Measurements from ENCODE around the gene RNF144B.

The RNF144B gene

DNA sequence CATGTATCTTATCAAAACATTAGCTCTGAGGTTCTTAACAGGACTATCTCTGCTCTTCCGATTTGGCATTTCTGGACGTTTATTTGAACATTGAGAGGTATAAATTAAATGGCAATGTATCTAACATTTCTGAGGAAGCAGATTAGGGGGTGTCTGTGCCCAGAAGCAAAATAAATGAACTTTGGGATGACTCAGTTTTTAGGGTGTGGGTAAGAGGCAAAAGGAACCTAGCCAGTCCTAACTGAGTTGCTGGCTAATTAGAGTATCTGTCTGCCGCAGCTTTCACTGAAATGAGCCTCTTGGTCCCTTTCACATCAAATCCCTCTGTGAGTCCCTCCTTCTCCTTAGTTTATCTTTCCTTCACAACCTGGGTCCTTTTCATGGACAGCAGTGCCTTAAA is 1.1 kb downstream of the RNF144B start:
- no peak for ATAC-seq (ENCODE audit: low read depth)
- no peak for DNase-seq (ENCODE audit: low spot score)
- Histone ChIP-seq H3K27me3 (ENCODE audit: insufficient read depth, poor library complexity, severe bottlenecking) (no peaks in the 10 kb centered on the region), H3K36me3 (ENCODE audit: low read depth) (no peaks in the 10 kb centered on the region; the same call in 1 of the 2 replicates), H3K4me3 (ENCODE audit: severe bottlenecking) (peak overlapping the region; percentile 44), H3K9me3 (ENCODE audit: severe bottlenecking) (no peaks in the 10 kb centered on the region), H3K27ac (ENCODE audit: poor library complexity, severe bottlenecking) (peak overlapping the region; percentile 63), H3K4me1 (ENCODE audit: insufficient read depth, poor library complexity, severe bottlenecking) (peaks cover 20% of the 10 kb centered on the region)
- TF ChIP-seq, protein P1, sequence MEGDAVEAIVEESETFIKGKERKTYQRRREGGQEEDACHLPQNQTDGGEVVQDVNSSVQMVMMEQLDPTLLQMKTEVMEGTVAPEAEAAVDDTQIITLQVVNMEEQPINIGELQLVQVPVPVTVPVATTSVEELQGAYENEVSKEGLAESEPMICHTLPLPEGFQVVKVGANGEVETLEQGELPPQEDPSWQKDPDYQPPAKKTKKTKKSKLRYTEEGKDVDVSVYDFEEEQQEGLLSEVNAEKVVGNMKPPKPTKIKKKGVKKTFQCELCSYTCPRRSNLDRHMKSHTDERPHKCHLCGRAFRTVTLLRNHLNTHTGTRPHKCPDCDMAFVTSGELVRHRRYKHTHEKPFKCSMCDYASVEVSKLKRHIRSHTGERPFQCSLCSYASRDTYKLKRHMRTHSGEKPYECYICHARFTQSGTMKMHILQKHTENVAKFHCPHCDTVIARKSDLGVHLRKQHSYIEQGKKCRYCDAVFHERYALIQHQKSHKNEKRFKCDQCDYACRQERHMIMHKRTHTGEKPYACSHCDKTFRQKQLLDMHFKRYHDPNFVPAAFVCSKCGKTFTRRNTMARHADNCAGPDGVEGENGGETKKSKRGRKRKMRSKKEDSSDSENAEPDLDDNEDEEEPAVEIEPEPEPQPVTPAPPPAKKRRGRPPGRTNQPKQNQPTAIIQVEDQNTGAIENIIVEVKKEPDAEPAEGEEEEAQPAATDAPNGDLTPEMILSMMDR (IDR thresholded peaks at IDR 0.05; ENCODE audit: poor library complexity, severe bottlenecking) = no peak

DNA sequence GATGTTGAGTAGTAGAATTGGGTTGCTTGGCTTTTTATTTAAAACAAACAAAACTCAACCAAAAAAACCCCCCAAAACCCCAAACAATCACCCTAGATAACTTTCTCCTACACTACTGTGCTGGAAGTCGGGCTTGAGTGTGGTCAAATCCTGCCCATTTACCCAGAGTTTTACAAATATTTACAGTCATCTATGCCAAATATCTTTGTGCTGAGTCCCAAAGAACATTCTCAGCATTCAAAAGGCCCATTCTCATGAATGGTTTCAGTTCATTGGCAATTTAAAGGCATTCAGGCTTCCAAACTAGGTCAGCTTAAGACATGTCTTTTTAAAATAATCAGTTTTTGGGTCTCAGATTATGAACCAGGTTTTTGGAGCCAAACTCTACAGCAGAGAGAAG is 1.8 kb downstream of the RNF144B start:
- Histone ChIP-seq H3K9me3 (ENCODE audit: severe bottlenecking) (no peaks in the 10 kb centered on the region), H3K4me3 (ENCODE audit: severe bottlenecking) (peak overlapping the region; percentile 44), H3K27ac (ENCODE audit: poor library complexity, severe bottlenecking) (peak overlapping the region; percentile 63), H3K4me1 (ENCODE audit: insufficient read depth, poor library complexity, severe bottlenecking) (peaks cover 20% of the 10 kb centered on the region), H3K27me3 (ENCODE audit: insufficient read depth, poor library complexity, severe bottlenecking) (no peaks in the 10 kb centered on the region), H3K36me3 (ENCODE audit: low read depth) (no peaks in the 10 kb centered on the region; the same call in 1 of the 2 replicates)
- TF ChIP-seq, protein P1 (IDR thresholded peaks at IDR 0.05; ENCODE audit: poor library complexity, severe bottlenecking) = no peak
- no peak for DNase-seq (ENCODE audit: low spot score)
- ATAC-seq (ENCODE audit: low read depth) = peak; percentile 54

DNA sequence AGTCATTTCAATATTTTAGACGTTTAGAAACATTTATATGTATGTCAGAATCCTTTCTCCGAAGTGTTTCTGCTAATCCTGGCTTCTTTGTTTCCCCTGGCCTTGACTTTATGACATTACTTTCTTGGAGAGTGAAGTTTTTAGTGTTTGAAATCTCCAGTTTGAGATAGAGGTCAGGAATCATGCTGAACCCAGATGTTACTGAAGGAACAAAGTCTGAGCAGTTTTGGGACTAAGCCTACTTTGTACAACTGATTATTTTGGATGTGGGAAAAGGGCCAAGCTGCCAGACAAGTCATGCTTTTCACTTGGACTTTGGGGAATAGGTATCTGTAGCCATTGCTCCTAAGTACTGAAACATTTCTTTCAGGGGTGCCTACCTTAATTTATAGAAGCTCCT is 2.3 kb downstream of the RNF144B start:
- no peak for DNase-seq (ENCODE audit: low spot score)
- peaks cover 20% of the 10 kb centered on the region for H3K4me1 ChIP-seq (ENCODE audit: insufficient read depth, poor library complexity, severe bottlenecking)
- peak overlapping the region; percentile 44 for H3K4me3 ChIP-seq (ENCODE audit: severe bottlenecking)
- TF ChIP-seq, protein P1 (IDR thresholded peaks at IDR 0.05; ENCODE audit: poor library complexity, severe bottlenecking) = no peak
- H3K27ac ChIP-seq (ENCODE audit: poor library complexity, severe bottlenecking) = peak overlapping the region; percentile 63
- no peaks in the 10 kb centered on the region for H3K9me3 ChIP-seq (ENCODE audit: severe bottlenecking)
- no peaks in the 10 kb centered on the region for H3K27me3 ChIP-seq (ENCODE audit: insufficient read depth, poor library complexity, severe bottlenecking)
- H3K36me3 ChIP-seq (ENCODE audit: low read depth) = no peaks in the 10 kb centered on the region; the same call in 1 of the 2 replicates
- ATAC-seq (ENCODE audit: low read depth) = no peak

DNA sequence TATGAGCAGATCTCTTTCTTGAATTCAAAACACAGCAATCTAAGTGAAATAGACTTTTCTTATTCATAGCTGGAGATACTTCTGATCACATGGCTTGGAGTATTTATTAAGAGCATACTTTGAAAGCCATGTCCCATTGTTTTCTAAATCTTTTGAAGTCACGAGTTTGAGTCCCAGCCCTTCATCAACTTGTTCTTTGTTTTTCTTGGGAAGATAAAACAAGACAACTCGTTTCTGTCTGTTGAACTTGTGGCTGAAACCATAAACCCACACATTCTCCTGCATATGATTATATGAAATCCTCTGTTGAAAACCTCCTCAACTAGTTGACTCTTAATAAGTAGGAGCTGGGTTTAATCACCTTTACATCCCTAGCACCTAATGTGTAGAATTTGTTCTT is 3.3 kb downstream of the RNF144B start:
- H3K36me3 ChIP-seq (ENCODE audit: low read depth) = no peaks in the 10 kb centered on the region; the same call in 1 of the 2 replicates
- peaks cover 20% of the 10 kb centered on the region for H3K4me1 ChIP-seq (ENCODE audit: insufficient read depth, poor library complexity, severe bottlenecking)
- H3K9me3 ChIP-seq (ENCODE audit: severe bottlenecking) = no peaks in the 10 kb centered on the region
- DNase-seq (ENCODE audit: low spot score) = no peak
- H3K4me3 ChIP-seq (ENCODE audit: severe bottlenecking) = no peak overlapping the region
- no peak for ATAC-seq (ENCODE audit: low read depth)
- TF ChIP-seq, protein P1 (IDR thresholded peaks at IDR 0.05; ENCODE audit: poor library complexity, severe bottlenecking) = no peak
- no peaks in the 10 kb centered on the region for H3K27me3 ChIP-seq (ENCODE audit: insufficient read depth, poor library complexity, severe bottlenecking)
- H3K27ac ChIP-seq (ENCODE audit: poor library complexity, severe bottlenecking) = no peak overlapping the region

DNA sequence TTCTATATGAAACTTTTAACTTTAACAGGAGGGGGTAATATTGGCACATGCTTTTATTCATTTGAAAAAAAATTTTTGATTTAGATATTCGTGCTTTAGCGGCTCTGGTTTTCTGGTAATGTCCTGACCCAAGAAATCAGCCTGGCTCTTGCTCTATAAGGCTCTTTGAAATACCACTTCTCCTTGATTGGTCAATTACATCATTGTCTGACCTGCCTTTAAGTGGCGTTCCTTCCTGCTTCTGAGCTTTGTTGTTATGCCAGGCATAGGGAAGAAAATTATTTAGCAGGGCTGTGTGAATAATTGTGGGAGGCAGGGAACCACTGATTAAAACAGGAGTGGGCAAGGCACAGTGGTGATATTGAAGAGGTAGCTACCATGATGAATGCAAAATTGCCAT is 3.9 kb downstream of the RNF144B start:
- no peaks in the 10 kb centered on the region for H3K9me3 ChIP-seq (ENCODE audit: severe bottlenecking)

More for the DNA sequence above, 3.9 kb downstream of the RNF144B start:
- Histone ChIP-seq H3K27me3 (ENCODE audit: insufficient read depth, poor library complexity, severe bottlenecking) (no peaks in the 10 kb centered on the region), H3K4me1 (ENCODE audit: insufficient read depth, poor library complexity, severe bottlenecking) (peaks cover 26% of the 10 kb centered on the region), H3K27ac (ENCODE audit: poor library complexity, severe bottlenecking) (no peak overlapping the region), H3K4me3 (ENCODE audit: severe bottlenecking) (no peak overlapping the region), H3K36me3 (ENCODE audit: low read depth) (no peaks in the 10 kb centered on the region; the same call in 1 of the 2 replicates)
- TF ChIP-seq, protein P1 (IDR thresholded peaks at IDR 0.05; ENCODE audit: poor library complexity, severe bottlenecking) = no peak
- no peak for ATAC-seq (ENCODE audit: low read depth)
- no peak for DNase-seq (ENCODE audit: low spot score)

All from RWPE2 (cell line).